ENCODE measurements around the gene PTPRG. TPM values are rescaled to one million over a fixed set of nuclear protein-coding genes. Genes with fewer than 3 reads are reported as not detected.

PTPRG gene
- total and polyA plus RNA-seq, 4 donors: 3.6 to 35.6 (median 8.1) TPM

- Histone ChIP-seq H3K27me3 (ENCODE audit: control insufficient read depth in 4 of 4, insufficient read depth in 4 of 4, low read length in 3 of 4) (no peaks in the 10 kb centered on the region), H3K27ac (ENCODE audit: low read depth in 1 of 2, low read length in 2 of 2) (peak overlapping the region in 1 of 2 donors; percentile 30), H3K9me3 (ENCODE audit: control insufficient read depth in 4 of 4, low read length in 3 of 4) (no peaks in the 10 kb centered on the region), H3K4me1 (ENCODE audit: control insufficient read depth in 4 of 4, insufficient read depth in 4 of 4, low read length in 3 of 4) (peaks cover 0 to 30% (median 19%) of the 10 kb centered on the region in 4 donors), H3K36me3 (ENCODE audit: control insufficient read depth in 4 of 4, insufficient read depth in 3 of 4, low read depth in 1 of 4, low read length in 3 of 4) (no peaks in the 10 kb centered on the region), H3K9ac (ENCODE audit: low read depth in 1 of 2, low read length in 2 of 2) (peak overlapping the region; percentile 28 to 58), H3K4me3 (ENCODE audit: low read depth in 1 of 3, low read length in 3 of 3) (peak overlapping the region; percentile 70 to 82 (median 82))
- 18% methylated on average over 51 of the region's 52 CpGs for WGBS
- peak in 1 of 2 donors; percentile 6 for TF ChIP-seq EGR1 (IDR thresholded peaks at IDR 0.05; ENCODE audit: low read depth in 2 of 2)
- no peak for TF ChIP-seq ZBTB33 (IDR thresholded peaks at IDR 0.05)
- DNase-seq (ENCODE audit: low spot score): no peak
Observed at GRCh38 chr3:61563313-61564271, 2.2 kb downstream of the PTPRG start.

- DNase-seq (ENCODE audit: low spot score): peak; percentile 63
- Histone ChIP-seq H3K27ac (ENCODE audit: low read depth in 1 of 2, low read length in 2 of 2) (peak overlapping the region in 1 of 2 donors; percentile 30), H3K9me3 (ENCODE audit: control insufficient read depth in 4 of 4, low read length in 3 of 4) (no peaks in the 10 kb centered on the region), H3K4me1 (ENCODE audit: control insufficient read depth in 4 of 4, insufficient read depth in 4 of 4, low read length in 3 of 4) (peaks cover 0 to 30% (median 20%) of the 10 kb centered on the region in 4 donors), H3K9ac (ENCODE audit: low read depth in 1 of 2, low read length in 2 of 2) (peak overlapping the region; percentile 30 to 46), H3K36me3 (ENCODE audit: control insufficient read depth in 4 of 4, insufficient read depth in 3 of 4, low read depth in 1 of 4, low read length in 3 of 4) (no peaks in the 10 kb centered on the region), H3K27me3 (ENCODE audit: control insufficient read depth in 4 of 4, insufficient read depth in 4 of 4, low read length in 3 of 4) (no peaks in the 10 kb centered on the region), H3K4me3 (ENCODE audit: low read depth in 1 of 3, low read length in 3 of 3) (peak overlapping the region; percentile 27 to 82 (median 70))
- WGBS: 11% methylated on average over 40 of the region's 40 CpGs
- no peak for TF ChIP-seq SP1 (IDR thresholded peaks at IDR 0.05)
- peak; percentile 20 for TF ChIP-seq NR2F2 (IDR thresholded peaks at IDR 0.05)
- TF ChIP-seq CTCF (IDR thresholded peaks at IDR 0.05; ENCODE audit: low read depth, low read length, missing input control): peak; percentile 78
- TF ChIP-seq RAD21 (IDR thresholded peaks at IDR 0.05): peak; percentile 85 to 90
- TF ChIP-seq HNF4A (conservative IDR thresholded peaks at IDR 0.05): peak in 1 of 2 donors; percentile 15
Observed at GRCh38 chr3:61564395-61565059, 3.2 kb downstream of the PTPRG start.

- no peak for DNase-seq (ENCODE audit: low spot score)
- no peak for TF ChIP-seq RXRA (IDR thresholded peaks at IDR 0.05)
- Histone ChIP-seq H3K9ac (ENCODE audit: low read depth in 1 of 2, low read length in 2 of 2) (no peak overlapping the region), H3K4me1 (ENCODE audit: control insufficient read depth in 4 of 4, insufficient read depth in 4 of 4, low read length in 3 of 4) (peaks cover 0 to 36% (median 27%) of the 10 kb centered on the region in 4 donors), H3K9me3 (ENCODE audit: control insufficient read depth in 4 of 4, low read length in 3 of 4) (no peaks in the 10 kb centered on the region), H3K36me3 (ENCODE audit: control insufficient read depth in 4 of 4, insufficient read depth in 3 of 4, low read depth in 1 of 4, low read length in 3 of 4) (no peaks in the 10 kb centered on the region), H3K27ac (ENCODE audit: low read depth in 1 of 2, low read length in 2 of 2) (no peak overlapping the region), H3K27me3 (ENCODE audit: control insufficient read depth in 4 of 4, insufficient read depth in 4 of 4, low read length in 3 of 4) (no peaks in the 10 kb centered on the region), H3K4me3 (ENCODE audit: low read depth in 1 of 3, low read length in 3 of 3) (no peak overlapping the region)
- WGBS: 79% methylated on average over 4 of the region's 4 CpGs
Observed at GRCh38 chr3:61565569-61565968, 4.2 kb downstream of the PTPRG start.

Data from liver (tissue), 9 donors.